Measurements from ENCODE around the gene SKIC2. TPM values are rescaled to one million over a fixed set of nuclear protein-coding genes. Genes with fewer than 3 reads are reported as not detected.
A peak's percentile ranks its signal among the peaks of the same experiment; 100 is the strongest.
"Not testable (repeated sequence)": the region's sequence is repeated elsewhere in the genome, so short reads cannot be mapped to it uniquely, and the experiment has no call there.

The SKIC2 gene
- total RNA-seq = 10 to 100 TPM; 47.1 to 83.1 (median 48.2) TPM

DNA sequence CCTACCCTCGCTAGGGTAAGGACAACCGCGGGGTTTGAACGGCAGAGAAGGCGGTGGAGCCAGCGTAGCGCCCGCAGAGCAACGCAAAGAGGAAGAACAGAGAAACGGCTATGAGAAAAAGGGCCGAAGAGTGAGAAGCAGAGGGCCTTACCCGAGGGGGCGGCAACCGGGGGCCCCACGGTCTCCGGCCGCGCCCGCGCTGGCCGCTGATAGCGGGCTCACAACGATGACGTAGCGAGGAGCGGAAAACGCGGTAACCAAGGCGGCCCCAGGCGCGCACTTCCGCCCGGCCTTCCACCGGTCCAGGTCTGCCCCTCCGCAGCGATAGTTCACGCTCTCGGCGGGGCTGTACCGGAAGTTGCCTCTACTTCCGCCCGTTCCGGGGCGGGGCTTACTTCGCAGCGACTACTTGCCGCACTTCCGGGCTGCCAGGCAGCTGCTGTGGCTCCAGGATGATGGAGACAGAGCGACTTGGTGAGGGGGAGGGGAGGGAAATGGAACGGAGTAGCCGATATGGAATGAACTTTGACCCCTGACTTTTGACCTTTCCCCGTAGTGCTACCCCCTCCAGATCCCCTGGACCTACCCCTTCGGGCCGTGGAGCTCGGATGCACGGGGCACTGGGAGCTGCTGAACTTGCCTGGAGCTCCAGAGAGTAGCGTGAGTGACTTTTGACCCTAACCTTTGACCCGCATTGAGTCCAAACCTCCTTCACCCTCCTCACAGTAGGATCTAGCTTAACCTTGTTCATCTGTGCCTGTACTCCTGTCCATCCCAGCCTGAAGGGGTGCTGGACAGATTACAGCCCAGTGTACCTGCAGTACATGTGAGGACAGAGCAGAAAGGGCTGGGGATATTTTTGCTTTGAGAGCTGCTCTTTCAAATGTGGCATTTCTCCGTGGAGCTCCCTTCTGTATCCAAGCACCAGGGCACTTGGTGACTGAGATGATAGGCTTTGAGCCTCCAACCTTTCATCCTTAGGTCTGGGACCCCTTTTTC, at the start of gene SKIC2, which contains the start of gene NELFE:
SKIC2 (plus strand) TSS at position 435 of the 999 bp plus-strand sequence; CDS start at position 453, 18 bp downstream.
NELFE (minus strand) TSS at position 231 of the 999 bp plus-strand sequence. CDS start 525 bp downstream, outside the sequence.
- Histone ChIP-seq H3K4me1 (peaks cover 0 to 32% (median 19%) of the 10 kb centered on the region in 4 donors), H3K27ac (peak within 1 kb of the TSS; percentile 78 to 95 (median 90)), H3K4me3 (peak within 1 kb of the TSS; percentile 75 to 97 (median 86)), H3K9me3 (no peaks in the 10 kb centered on the region), H3K27me3 (no peaks in the 10 kb centered on the region), H3K36me3 (peaks cover 7 to 73% (median 40%) of the 10 kb centered on the region in 3 donors)
- 1% methylated on average over 57 to 59 of the region's 59 CpGs for WGBS, 2 donors
- peak; percentile 94 to 95 for DNase-seq (ENCODE audit: low spot score in 2 of 2)
- TF ChIP-seq, protein P1, sequence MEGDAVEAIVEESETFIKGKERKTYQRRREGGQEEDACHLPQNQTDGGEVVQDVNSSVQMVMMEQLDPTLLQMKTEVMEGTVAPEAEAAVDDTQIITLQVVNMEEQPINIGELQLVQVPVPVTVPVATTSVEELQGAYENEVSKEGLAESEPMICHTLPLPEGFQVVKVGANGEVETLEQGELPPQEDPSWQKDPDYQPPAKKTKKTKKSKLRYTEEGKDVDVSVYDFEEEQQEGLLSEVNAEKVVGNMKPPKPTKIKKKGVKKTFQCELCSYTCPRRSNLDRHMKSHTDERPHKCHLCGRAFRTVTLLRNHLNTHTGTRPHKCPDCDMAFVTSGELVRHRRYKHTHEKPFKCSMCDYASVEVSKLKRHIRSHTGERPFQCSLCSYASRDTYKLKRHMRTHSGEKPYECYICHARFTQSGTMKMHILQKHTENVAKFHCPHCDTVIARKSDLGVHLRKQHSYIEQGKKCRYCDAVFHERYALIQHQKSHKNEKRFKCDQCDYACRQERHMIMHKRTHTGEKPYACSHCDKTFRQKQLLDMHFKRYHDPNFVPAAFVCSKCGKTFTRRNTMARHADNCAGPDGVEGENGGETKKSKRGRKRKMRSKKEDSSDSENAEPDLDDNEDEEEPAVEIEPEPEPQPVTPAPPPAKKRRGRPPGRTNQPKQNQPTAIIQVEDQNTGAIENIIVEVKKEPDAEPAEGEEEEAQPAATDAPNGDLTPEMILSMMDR (IDR thresholded peaks at IDR 0.05) = peak in 1 of 5 experiments; percentile 23
- TF ChIP-seq POLR2A (IDR thresholded peaks at IDR 0.05) (peak; percentile 43 to 63), EP300 (IDR thresholded peaks at IDR 0.05) (peak; percentile 95 to 100)

DNA sequence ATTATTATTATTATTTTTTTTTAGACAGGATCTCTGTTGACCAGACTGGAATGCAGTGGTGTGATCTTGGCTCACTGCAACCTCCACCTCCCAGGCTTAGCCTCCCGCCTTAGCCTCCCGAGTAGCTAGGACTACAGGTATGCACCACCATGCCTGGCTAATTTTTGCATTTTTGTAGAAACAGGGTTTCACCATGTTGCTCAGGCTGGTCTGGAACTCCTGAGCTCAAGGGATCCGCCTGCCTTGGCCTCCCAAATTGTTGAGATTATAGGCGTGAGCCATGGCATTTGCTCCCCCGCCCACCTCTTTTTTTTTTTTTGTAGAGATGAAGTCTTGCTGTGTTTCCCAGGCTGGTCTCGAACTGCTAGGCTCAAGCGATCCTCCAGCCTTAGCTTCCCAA, 49.7 kb upstream of the SKIC2 start:
- DNase-seq (ENCODE audit: low spot score in 2 of 2); H3K4me3 ChIP-seq; H3K4me1 ChIP-seq; H3K27ac ChIP-seq; H3K9me3 ChIP-seq; H3K27me3 ChIP-seq; H3K36me3 ChIP-seq: not testable (repeated sequence)
- whole genome bisulfite sequencing, 2 donors = 65 to 74% methylated on average over 7 of the region's 7 CpGs

DNA sequence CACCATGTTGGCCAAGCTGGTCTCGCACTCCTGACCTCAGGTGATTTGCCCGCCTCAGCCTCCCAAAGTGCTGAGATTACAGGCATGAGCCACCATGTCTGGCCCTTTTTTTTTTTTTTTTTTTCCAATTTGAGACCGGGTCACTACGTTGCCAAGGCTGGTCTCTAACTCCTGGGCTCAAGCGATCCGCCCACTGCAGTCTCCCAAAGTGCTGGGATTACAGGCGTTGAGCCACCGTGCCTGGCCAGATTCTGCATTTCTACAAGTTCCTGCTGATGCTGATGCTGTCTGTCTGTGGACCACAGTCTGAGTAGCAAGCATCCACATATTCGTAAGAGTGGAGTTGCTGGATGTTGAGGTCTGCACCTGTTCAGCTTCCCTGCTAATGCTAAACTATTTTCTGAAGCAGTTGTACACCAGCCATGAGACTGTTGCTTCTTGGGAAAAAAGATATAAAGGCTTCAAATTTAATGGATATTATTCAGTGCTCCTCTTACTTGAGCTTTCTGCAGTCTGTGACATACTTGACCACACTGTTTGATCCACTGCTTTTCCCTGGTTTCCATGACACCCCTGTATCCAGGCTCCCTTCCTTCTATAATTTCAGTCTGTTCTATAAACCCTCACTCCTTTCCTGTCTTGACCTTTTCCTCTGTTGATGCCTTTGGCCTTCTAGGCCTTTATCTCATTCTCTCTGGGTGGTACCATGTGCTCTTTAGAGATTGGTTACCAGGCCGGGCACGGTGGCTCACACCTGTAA, 47.0 kb upstream of the SKIC2 start:
- TF ChIP-seq POLR2A (IDR thresholded peaks at IDR 0.05) = no peak
- TF ChIP-seq, protein P1 (IDR thresholded peaks at IDR 0.05) = no peak
- Histone ChIP-seq H3K9me3 (no peaks in the 10 kb centered on the region), H3K4me3 (no peak overlapping the region), H3K27ac (peak overlapping the region in 1 of 4 donors; percentile 46), H3K36me3 (no peaks in the 10 kb centered on the region), H3K27me3 (no peaks in the 10 kb centered on the region), H3K4me1 (peaks cover 0 to 4% (median 0%) of the 10 kb centered on the region in 4 donors)
- DNase-seq (ENCODE audit: low spot score in 2 of 2) = no peak
- WGBS, 2 donors = 73 to 79% methylated on average over 11 of the region's 11 CpGs

DNA sequence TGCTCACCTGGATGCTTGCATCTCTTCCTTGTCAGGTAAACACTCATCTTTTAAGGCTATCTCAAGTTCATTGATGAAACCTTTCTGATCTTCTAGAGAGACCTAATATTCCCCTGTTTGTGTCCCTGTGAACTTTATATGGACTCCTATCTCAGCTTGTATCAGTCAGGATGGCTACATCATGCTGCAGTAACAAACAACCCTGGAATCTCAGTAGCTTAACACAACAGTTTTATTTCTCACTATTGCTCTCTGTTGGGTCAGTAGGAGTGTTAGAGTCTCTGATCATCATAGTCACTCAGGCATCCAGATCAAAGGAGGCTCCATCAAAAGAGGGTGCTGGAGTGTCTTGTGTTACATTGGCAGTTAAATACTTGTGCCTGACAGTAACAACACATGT, 43.6 kb upstream of the SKIC2 start:
- no peak for TF ChIP-seq EP300 (IDR thresholded peaks at IDR 0.05)
- TF ChIP-seq, protein P1 (IDR thresholded peaks at IDR 0.05) = no peak
- no peak for TF ChIP-seq POLR2A (IDR thresholded peaks at IDR 0.05)

DNA sequence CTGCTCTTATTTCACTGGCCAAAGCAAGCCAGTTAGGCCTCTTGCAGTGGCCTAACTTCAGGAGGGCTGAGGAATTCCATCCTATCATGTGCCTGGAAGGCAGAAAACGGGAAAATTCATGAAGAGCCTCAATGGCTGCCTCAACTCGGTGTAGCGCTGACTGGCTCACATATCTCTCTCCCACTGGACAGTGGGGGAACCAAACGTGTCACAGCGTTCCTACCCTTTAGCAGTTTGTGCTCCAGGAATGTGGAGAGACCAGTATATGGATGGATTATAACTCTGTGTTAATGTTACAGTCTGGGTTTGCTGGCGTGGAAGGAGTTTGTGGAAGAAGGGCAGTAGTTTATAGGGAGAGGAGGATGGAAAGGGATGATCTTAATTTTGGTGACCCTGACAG, 43.2 kb upstream of the SKIC2 start:
- Histone ChIP-seq H3K9me3 (no peaks in the 10 kb centered on the region), H3K36me3 (no peaks in the 10 kb centered on the region), H3K27ac (no peak overlapping the region), H3K27me3 (no peaks in the 10 kb centered on the region), H3K4me1 (peaks cover 0 to 4% (median 0%) of the 10 kb centered on the region in 4 donors), H3K4me3 (no peak overlapping the region)
- 77 to 86% methylated on average over 6 of the region's 6 CpGs for WGBS, 2 donors
- no peak for DNase-seq (ENCODE audit: low spot score in 2 of 2)
- TF ChIP-seq, protein P1 (IDR thresholded peaks at IDR 0.05) = no peak
- TF ChIP-seq EP300 (IDR thresholded peaks at IDR 0.05) (no peak), POLR2A (IDR thresholded peaks at IDR 0.05) (no peak)

More for the DNA sequence above, 43.6 kb upstream of the SKIC2 start:
- no peak overlapping the region for H3K4me3 ChIP-seq
- H3K4me1 ChIP-seq = peaks cover 0 to 4% (median 0%) of the 10 kb centered on the region in 4 donors
- no peaks in the 10 kb centered on the region for H3K36me3 ChIP-seq
- no peak for DNase-seq (ENCODE audit: low spot score in 2 of 2)
- H3K27ac ChIP-seq = no peak overlapping the region
- no peaks in the 10 kb centered on the region for H3K27me3 ChIP-seq
- H3K9me3 ChIP-seq = no peaks in the 10 kb centered on the region

All from tibial nerve (tissue), 4 donors.